IMR-90 (cell line): ENCODE data around the gene GTF3C1. TPM values are rescaled to one million over a fixed set of nuclear protein-coding genes. Genes with fewer than 3 reads are reported as not detected.

ENCODE experiments used
- ATAC-seq: fragments of 200-7000 bp; cut with Tn5 transposase; 2 replicates; pipeline ENCODE4 v1.9.1; 2020; ENCODE audit warnings: low read depth, mild to moderate bottlenecking, moderate library complexity
- BruUV-seq: library from RNA; stranded (reverse); fragments of 400-500 nt; replicated peaks from 2 replicates; lab custom pipeline; 2021; lab: Mats Ljungman, UMichigan
- CTCF ChIA-PET: fragments of 300-600 bp; formaldehyde crosslinking; extraction: SDS; loops from one replicate; lab custom pipeline; 2021; ENCODE audit warnings: antibody characterized with exemption; lab: Yijun Ruan, JAX
- POLR2A ChIA-PET: fragments of 300-600 bp; sonication (Branson Sonifier 250); formaldehyde crosslinking; loops from one replicate; lab custom pipeline; 2022; ENCODE audit warnings: antibody characterized with exemption; ENCODE audit not compliant: unreplicated experiment; lab: Charles Lee
- DNase-seq: peaks from one replicate; pipeline ENCODE4 v3.0.0; 2013
- H2AFZ ChIP-seq: replicated peaks from 2 replicates; pipeline ENCODE3; 2013; ENCODE audit warnings: low read length, mild to moderate bottlenecking; ENCODE audit not compliant: poor library complexity
- H2AK5ac ChIP-seq: 2 replicates; pipeline ENCODE4 v1.6.1; 2013; ENCODE audit warnings: low read depth, low read length, inconsistent platforms
- H2AK9ac ChIP-seq: replicated peaks from 2 replicates; pipeline ENCODE3; 2013; ENCODE audit warnings: mild to moderate bottlenecking, low read depth, low read length, moderate library complexity; ENCODE audit not compliant: poor library complexity
- H2BK120ac ChIP-seq: 2 replicates; pipeline ENCODE4 v1.6.1; 2013; ENCODE audit warnings: low read depth, low read length, inconsistent platforms
- H2BK15ac ChIP-seq: 3 replicates; pipeline ENCODE4 v1.6.1; 2013; ENCODE audit warnings: low read depth, low read length, inconsistent platforms
- H2BK20ac ChIP-seq: 2 replicates; pipeline ENCODE4 v1.6.1; 2013; ENCODE audit warnings: low read depth, mild to moderate bottlenecking, inconsistent platforms, low read length, moderate library complexity
- H2BK5ac ChIP-seq: 2 replicates; pipeline ENCODE4 v1.6.1; 2013; ENCODE audit warnings: mild to moderate bottlenecking, low read depth, low read length, inconsistent platforms; ENCODE audit not compliant: poor library complexity, severe bottlenecking
- H3K14ac ChIP-seq: replicated peaks from 2 replicates; pipeline ENCODE4 v1.6.1; 2013; ENCODE audit warnings: low read depth, low read length, inconsistent platforms
- H3K18ac ChIP-seq: 2 replicates; pipeline ENCODE4 v1.6.1; 2013; ENCODE audit warnings: low read depth, low read length, control low read depth
- H3K23ac ChIP-seq: 2 replicates; pipeline ENCODE4 v1.6.1; 2013; ENCODE audit warnings: low read depth, low read length, inconsistent platforms
- H3K27ac ChIP-seq: 2 replicates; pipeline ENCODE4 v1.5.1; 2013; ENCODE audit warnings: mild to moderate bottlenecking, control low read depth, low read length; ENCODE audit not compliant: insufficient read depth
- H3K27me3 ChIP-seq: 2 replicates; pipeline ENCODE4 v1.6.1; 2013; ENCODE audit warnings: low read length; ENCODE audit not compliant: control insufficient read depth, insufficient read depth
- H3K36me3 ChIP-seq: 2 replicates; pipeline ENCODE4 v1.6.1; 2013; ENCODE audit warnings: low read length, mixed read lengths; ENCODE audit not compliant: control insufficient read depth, insufficient read depth
- H3K4ac ChIP-seq: 2 replicates; pipeline ENCODE4 v1.6.1; 2013; ENCODE audit warnings: low read depth, low read length, inconsistent platforms
- H3K4me1 ChIP-seq: 2 replicates; pipeline ENCODE4 v1.6.1; 2013; ENCODE audit warnings: low read length, mixed read lengths; ENCODE audit not compliant: control insufficient read depth, insufficient read depth
- H3K4me2 ChIP-seq: 2 replicates; pipeline ENCODE4 v1.6.1; 2013; ENCODE audit warnings: low read depth, mild to moderate bottlenecking, control low read depth, low read length, moderate library complexity
- H3K4me3 ChIP-seq: 2 replicates; pipeline ENCODE4 v1.5.1; 2013; ENCODE audit warnings: low read depth, mild to moderate bottlenecking, control low read depth, low read length, moderate library complexity; ENCODE audit not compliant: insufficient read depth
- H3K56ac ChIP-seq: 2 replicates; pipeline ENCODE4 v1.6.1; 2013; ENCODE audit warnings: low read length, inconsistent platforms; ENCODE audit not compliant: insufficient read depth; ENCODE audit errors: extremely low read depth
- H3K79me1 ChIP-seq, 2 experiments: 2 replicates each; pipeline ENCODE4 v1.6.1; 2013; ENCODE audit warnings: low read length in 2 of 2, inconsistent platforms in 1 of 2, low read depth in 1 of 2
- H3K9ac ChIP-seq: 2 replicates; pipeline ENCODE4 v1.6.1; 2013; ENCODE audit warnings: low read depth, low read length, control low read depth
- H3K9me1 ChIP-seq: 2 replicates; pipeline ENCODE4 v1.6.1; 2013; ENCODE audit warnings: low read length, inconsistent platforms; ENCODE audit not compliant: insufficient read depth
- H3K9me3 ChIP-seq: 2 replicates; pipeline ENCODE4 v1.6.1; 2013; ENCODE audit warnings: low read length; ENCODE audit not compliant: control insufficient read depth, insufficient read depth
- H4K20me1 ChIP-seq: 2 replicates; pipeline ENCODE4 v1.6.1; 2013; ENCODE audit warnings: low read length, inconsistent platforms; ENCODE audit not compliant: insufficient read depth
- H4K5ac ChIP-seq: 2 replicates; pipeline ENCODE4 v1.6.1; 2013; ENCODE audit warnings: mild to moderate bottlenecking, low read depth, low read length, control low read depth
- H4K8ac ChIP-seq, 2 experiments: 2 replicates each; pipeline ENCODE4 v1.6.1; 2013; ENCODE audit warnings: low read depth in 2 of 2, low read length in 2 of 2, control low read depth in 1 of 2, inconsistent platforms in 1 of 2
- H4K91ac ChIP-seq: 2 replicates; pipeline ENCODE4 v1.6.1; 2013; ENCODE audit warnings: low read depth, low read length, inconsistent platforms; ENCODE audit not compliant: insufficient read depth
- CEBPB ChIP-seq: IDR thresholded peaks from 2 replicates; pipeline ENCODE4 v1.6.1; 2012; ENCODE audit warnings: low read depth, low read length, improper control_type of control experiment
- CHD1 ChIP-seq: IDR thresholded peaks from 2 replicates; pipeline ENCODE4 v1.6.1; 2012; ENCODE audit warnings: low read depth, low read length, improper control_type of control experiment
- MAFK ChIP-seq: IDR thresholded peaks from 2 replicates; pipeline ENCODE4 v1.6.1; 2012; ENCODE audit warnings: low read depth, low read length, improper control_type of control experiment
- MXI1 ChIP-seq: IDR thresholded peaks from 2 replicates; pipeline ENCODE4 v1.6.1; 2012; ENCODE audit warnings: low read depth, mild to moderate bottlenecking, low read length, moderate library complexity, borderline replicate concordance
- POLR2A ChIP-seq: IDR thresholded peaks from 2 replicates; pipeline ENCODE4 v1.6.1; 2012; ENCODE audit warnings: mild to moderate bottlenecking, low read depth, low read length
- RCOR1 ChIP-seq: IDR thresholded peaks from 2 replicates; pipeline ENCODE4 v1.6.1; 2012; ENCODE audit warnings: mild to moderate bottlenecking, low read length, improper control_type of control experiment; ENCODE audit not compliant: insufficient replicate concordance
- SMC3 ChIP-seq: fragments of 150-350 bp; IDR thresholded peaks from 2 replicates; pipeline ENCODE4 v1.6.1; 2016; ENCODE audit warnings: low read depth, mild to moderate bottlenecking, antibody characterized with exemption, low read length, moderate library complexity
- WGBS, 2 experiments: methylation state at CpG; one replicate each; pipeline versions ENCODE4 v1.1.5 to v1.1.7; 2013; ENCODE audit warnings: missing lambda C conversion rate in 2 of 2; ENCODE audit not compliant: insufficient read length in 1 of 2; ENCODE audit errors: extremely low coverage in 2 of 2; 5-methylcytosine and 5-hydroxymethylcytosine counted together
- dilution Hi-C: fragments of 300-500 bp; cut with HindIII; formaldehyde crosslinking; loops from one replicate; pipeline ENCODE4 v1.14.3; 2018; ENCODE audit warnings: low sequenced_read_pairs; ENCODE audit not compliant: unreplicated experiment
- in situ Hi-C: fragments of 300-500 bp; cut with MboI; formaldehyde crosslinking; loops from 3 replicates; pipeline ENCODE4 v1.14.3; 2019; ENCODE audit warnings: low sequenced_read_pairs, inconsistent platforms, mixed read lengths
- intact Hi-C: fragments of 100-400 bp; cut with micrococcal nuclease; formaldehyde crosslinking; loops from 2 replicates; pipeline ENCODE4 v1.10.0; 2022
- polyA plus RNA-seq, 3 experiments: library from polyadenylated mRNA; depleted of rRNA; stranded (reverse); fragments of >200 nt; gene quantifications; 2 replicates each; pipeline ENCODE4 v1.2.3, GENCODE V29; 2012; ENCODE audit warnings: low replicate concordance in 1 of 3
- total RNA-seq: library from RNA; depleted of rRNA; stranded (reverse); fragments of >200 nt; gene quantifications from 2 replicates; pipeline ENCODE4 v1.2.3, GENCODE V29; 2012
- TF ChIP-seq, protein P1 (sequence below): fragments of 150-350 bp; IDR thresholded peaks from 2 replicates; pipeline ENCODE4 v1.6.1; 2017; ENCODE audit warnings: mild to moderate bottlenecking, antibody characterized with exemption, low read length, low read depth
- TF ChIP-seq, protein P2 (sequence below): fragments of 150-350 bp; IDR thresholded peaks from 2 replicates; pipeline ENCODE4 v1.6.1; 2016; ENCODE audit warnings: low read depth, mild to moderate bottlenecking, low read length, moderate library complexity, borderline replicate concordance
- TF ChIP-seq, protein P3 (sequence below): conservative IDR thresholded peaks from 2 replicates; pipeline ENCODE4 v1.5.1; 2012; ENCODE audit warnings: mild to moderate bottlenecking, low read depth, low read length, improper control_type of control experiment

The GTF3C1 gene
- total and polyA plus RNA-seq, 2 of the 4 experiments (the other 2 are of a cell fraction) = 50.8 to 68.1 TPM

DNA sequence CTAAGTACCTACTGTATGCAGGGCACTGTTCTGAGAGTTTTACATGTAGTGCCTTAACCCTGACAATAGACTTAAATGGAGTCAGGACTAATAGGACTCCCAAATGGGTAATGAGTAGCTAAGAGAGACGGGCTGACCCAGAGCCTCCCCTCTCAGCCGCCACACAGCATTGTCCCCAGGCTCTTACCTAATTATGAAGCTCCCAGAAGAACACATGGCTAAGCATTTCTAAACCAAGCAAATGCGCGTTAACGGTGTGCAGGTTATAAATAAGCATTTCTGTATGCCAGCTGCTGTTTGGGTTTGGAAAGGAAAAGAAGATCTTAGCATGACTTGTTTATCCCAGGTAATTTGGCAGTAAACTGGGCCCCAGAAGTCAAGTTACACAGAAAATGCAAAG is 14.5 kb upstream of the GTF3C1 start:
- H4K5ac ChIP-seq = no peak overlapping the region
- H3K23ac ChIP-seq = no peak overlapping the region
- ATAC-seq (no peak), DNase-seq (no peak)
- H3K4me3 ChIP-seq = no peak overlapping the region
- in situ Hi-C loops = no loop called here
- no peak overlapping the region for H2BK15ac ChIP-seq
- H3K9me3 ChIP-seq = no peaks in the 10 kb centered on the region
- H4K91ac ChIP-seq = no peak overlapping the region
- peaks cover 4% of the 10 kb centered on the region; the same call in 1 of the 2 replicates for H4K20me1 ChIP-seq
- no TSS peak for BruUV-seq
- ChIA-PET CTCF (no interaction called here), POLR2A (interaction anchor here (0.5 kb wide), 1 partner anchor 15 kb away, joined by 3 read pairs; the partner anchor contains the start of genes GTF3C1 and KATNIP)
- no peak overlapping the region for H3K56ac ChIP-seq
- no peak overlapping the region for H3K14ac ChIP-seq
- 0 out of 2 replicates have a peak, but pooled peaks cover 1% of the 10 kb centered on the region for H3K36me3 ChIP-seq
- no peak overlapping the region for H2AK5ac ChIP-seq
- H3K4me1 ChIP-seq = no peaks in the 10 kb centered on the region
- dilution Hi-C loops = no loop called here
- intact Hi-C loops = no loop called here
- H3K9ac ChIP-seq = no peak overlapping the region
- TF ChIP-seq MXI1 = no peak
- no peak for TF ChIP-seq CEBPB
- TF ChIP-seq, protein P1, sequence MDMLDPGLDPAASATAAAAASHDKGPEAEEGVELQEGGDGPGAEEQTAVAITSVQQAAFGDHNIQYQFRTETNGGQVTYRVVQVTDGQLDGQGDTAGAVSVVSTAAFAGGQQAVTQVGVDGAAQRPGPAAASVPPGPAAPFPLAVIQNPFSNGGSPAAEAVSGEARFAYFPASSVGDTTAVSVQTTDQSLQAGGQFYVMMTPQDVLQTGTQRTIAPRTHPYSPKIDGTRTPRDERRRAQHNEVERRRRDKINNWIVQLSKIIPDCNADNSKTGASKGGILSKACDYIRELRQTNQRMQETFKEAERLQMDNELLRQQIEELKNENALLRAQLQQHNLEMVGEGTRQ = no peak
- TF ChIP-seq, protein P2, sequence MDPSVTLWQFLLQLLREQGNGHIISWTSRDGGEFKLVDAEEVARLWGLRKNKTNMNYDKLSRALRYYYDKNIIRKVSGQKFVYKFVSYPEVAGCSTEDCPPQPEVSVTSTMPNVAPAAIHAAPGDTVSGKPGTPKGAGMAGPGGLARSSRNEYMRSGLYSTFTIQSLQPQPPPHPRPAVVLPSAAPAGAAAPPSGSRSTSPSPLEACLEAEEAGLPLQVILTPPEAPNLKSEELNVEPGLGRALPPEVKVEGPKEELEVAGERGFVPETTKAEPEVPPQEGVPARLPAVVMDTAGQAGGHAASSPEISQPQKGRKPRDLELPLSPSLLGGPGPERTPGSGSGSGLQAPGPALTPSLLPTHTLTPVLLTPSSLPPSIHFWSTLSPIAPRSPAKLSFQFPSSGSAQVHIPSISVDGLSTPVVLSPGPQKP = no peak
- TF ChIP-seq SMC3 = no peak
- no peak for TF ChIP-seq MAFK
- no peak for TF ChIP-seq CHD1
- TF ChIP-seq POLR2A = no peak
- TF ChIP-seq, protein P3, sequence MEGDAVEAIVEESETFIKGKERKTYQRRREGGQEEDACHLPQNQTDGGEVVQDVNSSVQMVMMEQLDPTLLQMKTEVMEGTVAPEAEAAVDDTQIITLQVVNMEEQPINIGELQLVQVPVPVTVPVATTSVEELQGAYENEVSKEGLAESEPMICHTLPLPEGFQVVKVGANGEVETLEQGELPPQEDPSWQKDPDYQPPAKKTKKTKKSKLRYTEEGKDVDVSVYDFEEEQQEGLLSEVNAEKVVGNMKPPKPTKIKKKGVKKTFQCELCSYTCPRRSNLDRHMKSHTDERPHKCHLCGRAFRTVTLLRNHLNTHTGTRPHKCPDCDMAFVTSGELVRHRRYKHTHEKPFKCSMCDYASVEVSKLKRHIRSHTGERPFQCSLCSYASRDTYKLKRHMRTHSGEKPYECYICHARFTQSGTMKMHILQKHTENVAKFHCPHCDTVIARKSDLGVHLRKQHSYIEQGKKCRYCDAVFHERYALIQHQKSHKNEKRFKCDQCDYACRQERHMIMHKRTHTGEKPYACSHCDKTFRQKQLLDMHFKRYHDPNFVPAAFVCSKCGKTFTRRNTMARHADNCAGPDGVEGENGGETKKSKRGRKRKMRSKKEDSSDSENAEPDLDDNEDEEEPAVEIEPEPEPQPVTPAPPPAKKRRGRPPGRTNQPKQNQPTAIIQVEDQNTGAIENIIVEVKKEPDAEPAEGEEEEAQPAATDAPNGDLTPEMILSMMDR = no peak
- no peak for TF ChIP-seq RCOR1
- WGBS, 2 experiments = 80% methylated on average over 1 of the region's 5 CpGs; no CpG with 5 or more reads in 1 of the 2 experiments
- H3K4me2 ChIP-seq = no peak overlapping the region
- H3K18ac ChIP-seq = no peak overlapping the region
- no peak overlapping the region for H2AFZ ChIP-seq
- no peak overlapping the region for H2AK9ac ChIP-seq
- H3K79me1 ChIP-seq = peaks cover 21 to 32% of the 10 kb centered on the region in 2 experiments
- no peak overlapping the region for H2BK5ac ChIP-seq
- no peak overlapping the region for H3K4ac ChIP-seq
- H2BK120ac ChIP-seq = no peak overlapping the region
- H2BK20ac ChIP-seq = no peak overlapping the region
- H4K8ac ChIP-seq = no peak overlapping the region
- no peak overlapping the region for H3K27ac ChIP-seq
- no peaks in the 10 kb centered on the region for H3K27me3 ChIP-seq
- 0 out of 2 replicates have a peak, but pooled peaks cover 3% of the 10 kb centered on the region for H3K9me1 ChIP-seq
